Activated CD8-positive, alpha-beta memory T cell treated with anti-CD3 and anti-CD28 coated beads, Interleukin-2, amount 10 ng/mL, durations not matched to agents 7 days and 5 days (primary cell): ENCODE data around the gene HCFC2. TPM values are rescaled to one million over a fixed set of nuclear protein-coding genes. Genes with fewer than 3 reads are reported as not detected.

Source experiments
- ATAC-seq: fragments of 150-1000 bp; cut with Tn5 transposase; one replicate; pipeline ENCODE4 v1.10.0; 2021; ENCODE audit warnings: moderate library complexity
- CTCF ChIA-PET: fragments of 350-600 bp; sonication (Branson Sonifier 250); formaldehyde crosslinking; loops from one replicate; lab custom pipeline; 2021; ENCODE audit warnings: antibody characterized with exemption; lab: Charles Lee
- DNase-seq: peaks from one replicate; pipeline ENCODE4 v3.0.0-alpha.2; 2020
- H3K27ac Mint-ChIP-seq: one replicate; pipeline ENCODE4 v1.8.0; 2021; ENCODE audit warnings: mild to moderate bottlenecking, mixed read lengths
- H3K27me3 Mint-ChIP-seq: one replicate; pipeline ENCODE4 v1.8.0; 2021; ENCODE audit warnings: mixed read lengths
- H3K36me3 Mint-ChIP-seq: one replicate; pipeline ENCODE4 v1.8.0; 2021; ENCODE audit warnings: mild to moderate bottlenecking, mixed read lengths
- H3K4me1 Mint-ChIP-seq: one replicate; pipeline ENCODE4 v1.8.0; 2021; ENCODE audit warnings: mixed read lengths
- H3K4me3 Mint-ChIP-seq: one replicate; pipeline ENCODE4 v1.8.0; 2021; ENCODE audit warnings: mild to moderate bottlenecking, moderate library complexity, mixed read lengths
- H3K9me3 Mint-ChIP-seq: one replicate; pipeline ENCODE4 v1.8.0; 2022; ENCODE audit warnings: low read depth, mixed read lengths
- total RNA-seq, 2 experiments: library from RNA; stranded (reverse); gene quantifications; one replicate each; pipeline ENCODE4 v1.2.3, GENCODE V29; 2021

HCFC2 gene
- total RNA-seq, 2 experiments from 2014 or later = 12.7 to 15.2 TPM

GRCh38 chr12:104048162-104048561 lies 16.2 kb upstream of the HCFC2 start:
- no peak overlapping the region for H3K27ac Mint-ChIP-seq
- CTCF ChIA-PET = no interaction called here
- H3K4me1 Mint-ChIP-seq = peaks cover 21% of the 10 kb centered on the region
- H3K4me3 Mint-ChIP-seq = no peak overlapping the region
- H3K36me3 Mint-ChIP-seq = no peaks in the 10 kb centered on the region
- DNase-seq (no peak), ATAC-seq (no peak)
- H3K9me3 Mint-ChIP-seq = no peaks in the 10 kb centered on the region
- H3K27me3 Mint-ChIP-seq = peaks cover 42% of the 10 kb centered on the region

GRCh38 chr12:104048811-104049210 lies 15.5 kb upstream of the HCFC2 start:
- H3K9me3 Mint-ChIP-seq = no peaks in the 10 kb centered on the region

DNA sequence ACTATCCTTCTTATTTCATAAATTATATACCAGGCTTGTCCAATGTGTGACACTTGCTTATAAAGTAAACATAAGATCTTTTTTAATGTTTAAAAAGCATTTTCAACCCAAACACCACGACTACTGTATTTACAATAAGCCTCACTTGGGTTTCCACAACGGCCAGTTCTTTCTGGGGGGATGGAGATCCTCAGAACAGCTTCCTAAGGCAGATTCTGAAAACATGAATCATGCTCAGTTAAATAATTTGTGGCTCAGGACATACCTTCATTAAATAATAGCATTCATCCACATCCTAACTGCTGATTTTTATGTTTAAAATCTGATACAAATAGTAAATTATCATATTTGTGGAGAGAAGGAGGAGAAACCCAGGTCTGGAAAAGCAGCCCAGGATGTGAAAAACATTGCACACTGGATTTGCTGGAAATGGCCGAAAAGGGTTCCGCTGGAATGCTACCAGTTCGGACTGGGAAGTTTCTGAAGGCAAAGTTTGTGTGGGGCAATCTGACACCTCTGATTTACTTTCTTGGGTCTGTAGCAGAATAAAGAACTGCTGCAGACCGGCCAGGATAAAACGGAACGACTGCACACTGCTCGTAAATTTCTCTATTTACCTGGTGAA lies 14.9 kb upstream of the HCFC2 start:
- H3K27me3 Mint-ChIP-seq = peaks cover 49% of the 10 kb centered on the region
- CTCF ChIA-PET = no interaction called here
- no peaks in the 10 kb centered on the region for H3K36me3 Mint-ChIP-seq

More at GRCh38 chr12:104048811-104049210, 15.5 kb upstream of the HCFC2 start:
- Mint-ChIP-seq H3K27me3 (peaks cover 44% of the 10 kb centered on the region), H3K27ac (no peak overlapping the region), H3K4me3 (no peak overlapping the region), H3K36me3 (no peaks in the 10 kb centered on the region), H3K4me1 (peaks cover 21% of the 10 kb centered on the region)
- DNase-seq (no peak), ATAC-seq (no peak)
- CTCF ChIA-PET = no interaction called here

GRCh38 chr12:104049903-104050356 lies 14.4 kb upstream of the HCFC2 start, which contains the start of gene GLT8D2:
Gene GLT8D2, minus strand, starts transcription at chr12:104050187. Its CDS starts 30,539 bp downstream, at chr12:104019648.
- peaks cover 53% of the 10 kb centered on the region for H3K27me3 Mint-ChIP-seq
- H3K36me3 Mint-ChIP-seq = no peaks in the 10 kb centered on the region
- ATAC-seq (peak; percentile 55), DNase-seq (no peak)
- H3K4me3 Mint-ChIP-seq = peak within 1 kb of the TSS; percentile 2
- no peaks in the 10 kb centered on the region for H3K9me3 Mint-ChIP-seq
- peaks cover 17% of the 10 kb centered on the region for H3K4me1 Mint-ChIP-seq
- H3K27ac Mint-ChIP-seq = no peak within 1 kb of the TSS
- CTCF ChIA-PET = no interaction called here

More for the DNA sequence above, 14.9 kb upstream of the HCFC2 start:
- ATAC-seq = no peak
- Mint-ChIP-seq H3K4me3 (no peak overlapping the region), H3K9me3 (no peaks in the 10 kb centered on the region), H3K27ac (no peak overlapping the region), H3K4me1 (peaks cover 21% of the 10 kb centered on the region)
- no peak for DNase-seq

- Mint-ChIP-seq H3K4me1 (peaks cover 12% of the 10 kb centered on the region), H3K27me3 (peaks cover 55% of the 10 kb centered on the region), H3K27ac (no peak overlapping the region), H3K36me3 (no peaks in the 10 kb centered on the region), H3K9me3 (no peaks in the 10 kb centered on the region), H3K4me3 (no peak overlapping the region)
- ATAC-seq (no peak), DNase-seq (no peak)
- CTCF ChIA-PET = interaction anchor here (0.7 kb wide), 2 partner anchors 173 to 506 kb away, joined by 3 read pairs; no protein-coding TSS in a partner anchor
Measured at GRCh38 chr12:104050436-104050835, 13.9 kb upstream of the HCFC2 start.

- Mint-ChIP-seq H3K4me3 (no peak overlapping the region), H3K27me3 (peaks cover 63% of the 10 kb centered on the region), H3K4me1 (peaks cover 5% of the 10 kb centered on the region), H3K27ac (no peak overlapping the region), H3K36me3 (no peaks in the 10 kb centered on the region), H3K9me3 (no peaks in the 10 kb centered on the region)
- CTCF ChIA-PET = interaction anchor here (0.8 to 4.8 kb wide), 2 partner anchors 54 kb away, joined by 3 to 55 read pairs; no protein-coding TSS in a partner anchor
- no peak for ATAC-seq
- no peak for DNase-seq
Measured at GRCh38 chr12:104054681-104055346, 9.5 kb upstream of the HCFC2 start.

- Mint-ChIP-seq H3K4me3 (no peak overlapping the region), H3K36me3 (no peaks in the 10 kb centered on the region), H3K4me1 (peaks cover 3% of the 10 kb centered on the region), H3K9me3 (no peaks in the 10 kb centered on the region), H3K27ac (no peak overlapping the region), H3K27me3 (peaks cover 63% of the 10 kb centered on the region)
- DNase-seq (no peak), ATAC-seq (no peak)
- CTCF ChIA-PET = interaction anchor here (2.0 to 4.8 kb wide), 2 partner anchors 38 to 53 kb away, joined by 4 to 55 read pairs; no protein-coding TSS in a partner anchor
Measured at GRCh38 chr12:104055686-104056388, 8.5 kb upstream of the HCFC2 start.

DNA sequence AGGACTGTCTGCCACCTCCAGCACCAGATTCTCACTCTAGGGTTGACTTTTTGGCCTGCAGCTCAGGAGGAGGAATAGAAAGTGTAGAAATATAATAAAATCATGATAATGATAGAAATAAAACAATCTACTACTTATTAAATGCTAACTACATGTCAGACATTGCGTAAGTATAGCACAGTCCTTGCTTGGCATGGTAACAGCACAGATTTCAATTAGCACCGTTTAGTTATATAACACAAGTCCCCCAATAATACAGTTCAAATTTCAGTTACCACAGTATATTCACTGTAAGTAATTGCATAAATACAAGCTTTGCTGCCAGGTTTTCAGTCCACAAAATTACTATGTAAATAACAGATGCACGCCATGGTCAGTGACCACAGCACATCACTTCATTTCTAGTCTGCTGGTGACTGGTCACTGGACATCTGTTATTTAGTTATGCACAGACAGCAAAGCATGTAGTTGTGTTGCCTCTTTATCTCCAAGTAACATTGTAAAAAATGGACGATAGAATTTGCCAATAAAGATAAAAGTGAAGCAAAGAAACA lies 7.8 kb upstream of the HCFC2 start:
- CTCF ChIA-PET = interaction anchor here (2.0 to 4.8 kb wide), 2 partner anchors 39 to 53 kb away, joined by 4 to 55 read pairs; no protein-coding TSS in a partner anchor
- Mint-ChIP-seq H3K27ac (no peak overlapping the region), H3K9me3 (no peaks in the 10 kb centered on the region), H3K4me3 (no peak overlapping the region), H3K36me3 (no peaks in the 10 kb centered on the region), H3K4me1 (peaks cover 3% of the 10 kb centered on the region), H3K27me3 (peaks cover 62% of the 10 kb centered on the region)
- DNase-seq = no peak
- no peak for ATAC-seq

DNA sequence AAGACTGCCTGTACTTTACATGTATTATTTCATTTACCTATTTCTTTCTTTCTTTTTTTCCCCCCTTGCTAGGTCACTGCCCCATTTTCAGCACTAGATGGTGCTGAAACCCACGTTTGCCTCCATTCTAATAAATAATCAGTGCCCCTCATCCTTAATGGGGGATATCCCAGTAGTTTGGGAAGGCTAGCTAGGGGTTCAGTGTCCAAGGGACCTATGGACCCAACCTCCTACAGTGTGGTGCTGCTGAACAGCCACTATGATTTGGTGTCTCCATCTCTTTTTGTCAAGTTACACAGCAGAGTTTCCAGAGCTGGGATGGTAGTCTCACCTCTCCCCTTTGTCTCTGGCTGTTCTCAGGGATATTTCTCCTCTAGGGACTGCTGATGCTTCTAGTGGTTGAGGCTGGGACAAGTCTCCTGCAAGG lies 6.5 kb upstream of the HCFC2 start:
- no peak overlapping the region for H3K4me3 Mint-ChIP-seq
- CTCF ChIA-PET = interaction anchor here (0.6 to 4.8 kb wide), 14 partner anchors 11 to 193 kb away, joined by 3 to 55 read pairs (median 4); no protein-coding TSS in a partner anchor
- H3K36me3 Mint-ChIP-seq = no peaks in the 10 kb centered on the region
- peaks cover 3% of the 10 kb centered on the region for H3K4me1 Mint-ChIP-seq
- peak; percentile 49 for ATAC-seq
- no peaks in the 10 kb centered on the region for H3K9me3 Mint-ChIP-seq
- peaks cover 58% of the 10 kb centered on the region for H3K27me3 Mint-ChIP-seq
- DNase-seq = no peak
- no peak overlapping the region for H3K27ac Mint-ChIP-seq

DNA sequence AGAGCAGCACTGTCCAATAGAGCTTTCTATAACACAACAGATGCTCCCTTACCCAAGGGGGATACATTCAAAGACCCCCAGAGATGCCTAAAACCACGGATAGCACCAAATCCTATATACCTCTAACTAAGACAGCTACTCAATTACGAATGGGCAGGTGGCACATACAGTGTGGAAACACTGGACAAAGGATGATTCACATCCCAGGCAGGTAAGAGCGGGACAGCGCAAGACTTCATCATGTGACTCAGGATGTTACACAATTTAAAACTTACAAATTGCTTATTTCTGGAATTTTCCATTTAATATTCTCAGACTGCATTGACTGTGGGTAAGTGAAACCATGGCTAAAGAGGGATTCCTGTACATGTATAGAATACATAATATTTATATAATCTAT lies 5.5 kb upstream of the HCFC2 start:
- no peak overlapping the region for H3K27ac Mint-ChIP-seq
- peaks cover 9% of the 10 kb centered on the region for H3K4me1 Mint-ChIP-seq
- H3K36me3 Mint-ChIP-seq = no peaks in the 10 kb centered on the region
- no peak for DNase-seq
- H3K9me3 Mint-ChIP-seq = no peaks in the 10 kb centered on the region
- no peak overlapping the region for H3K4me3 Mint-ChIP-seq
- ATAC-seq = no peak
- H3K27me3 Mint-ChIP-seq = peaks cover 51% of the 10 kb centered on the region
- CTCF ChIA-PET = interaction anchor here (0.8 to 4.8 kb wide), 11 partner anchors 13 to 194 kb away, joined by 3 to 55 read pairs (median 4); no protein-coding TSS in a partner anchor

- Mint-ChIP-seq H3K9me3 (no peaks in the 10 kb centered on the region), H3K27ac (no peak overlapping the region), H3K36me3 (no peaks in the 10 kb centered on the region), H3K4me1 (peaks cover 9% of the 10 kb centered on the region), H3K4me3 (no peak overlapping the region), H3K27me3 (peaks cover 42% of the 10 kb centered on the region)
- CTCF ChIA-PET = interaction anchor here (1.0 to 4.8 kb wide), 2 partner anchors 49 to 104 kb away, joined by 3 to 55 read pairs; no protein-coding TSS in a partner anchor
- no peak for DNase-seq
- no peak for ATAC-seq
Measured at GRCh38 chr12:104059963-104060362, 4.4 kb upstream of the HCFC2 start.

- H3K4me1 Mint-ChIP-seq = peaks cover 16% of the 10 kb centered on the region
- CTCF ChIA-PET = interaction anchor here (1.0 to 1.1 kb wide), 2 partner anchors 48 to 105 kb away, joined by 3 to 8 read pairs; no protein-coding TSS in a partner anchor
- no peak for DNase-seq
- no peaks in the 10 kb centered on the region for H3K36me3 Mint-ChIP-seq
- H3K27me3 Mint-ChIP-seq = peaks cover 39% of the 10 kb centered on the region
- no peak overlapping the region for H3K4me3 Mint-ChIP-seq
- no peaks in the 10 kb centered on the region for H3K9me3 Mint-ChIP-seq
- ATAC-seq = no peak
- no peak overlapping the region for H3K27ac Mint-ChIP-seq
Measured at GRCh38 chr12:104060791-104061190, 3.5 kb upstream of the HCFC2 start.

GRCh38 chr12:104063712-104064030 lies 660 bp upstream of the HCFC2 start:
- H3K36me3 Mint-ChIP-seq = peaks cover 10% of the 10 kb centered on the region
- ATAC-seq (peak; percentile 35), DNase-seq (no peak)
- peak overlapping the region; percentile 83 for H3K27ac Mint-ChIP-seq
- H3K4me1 Mint-ChIP-seq = peaks cover 25% of the 10 kb centered on the region
- H3K9me3 Mint-ChIP-seq = no peaks in the 10 kb centered on the region
- peaks cover 23% of the 10 kb centered on the region for H3K27me3 Mint-ChIP-seq
- peak overlapping the region; percentile 91 for H3K4me3 Mint-ChIP-seq
- CTCF ChIA-PET = interaction anchor here (0.6 to 1.8 kb wide), 9 partner anchors 9 to 180 kb away, joined by 3 to 10 read pairs (median 4); partner anchors contain the start of gene NFYB
